CD4-positive, alpha-beta T cell treated with Interleukin-4 for 1 hour (primary cell): ENCODE data around the gene SRGAP2C.
"Not testable (repeated sequence)": the region's sequence is repeated elsewhere in the genome, so short reads cannot be mapped to it uniquely, and the experiment has no call there.

Experiments used
- DNase-seq, 2 donors: peaks; one replicate each; pipeline ENCODE4 v3.0.0-alpha.2; 2020 to 2022

Gene SRGAP2C

DNA sequence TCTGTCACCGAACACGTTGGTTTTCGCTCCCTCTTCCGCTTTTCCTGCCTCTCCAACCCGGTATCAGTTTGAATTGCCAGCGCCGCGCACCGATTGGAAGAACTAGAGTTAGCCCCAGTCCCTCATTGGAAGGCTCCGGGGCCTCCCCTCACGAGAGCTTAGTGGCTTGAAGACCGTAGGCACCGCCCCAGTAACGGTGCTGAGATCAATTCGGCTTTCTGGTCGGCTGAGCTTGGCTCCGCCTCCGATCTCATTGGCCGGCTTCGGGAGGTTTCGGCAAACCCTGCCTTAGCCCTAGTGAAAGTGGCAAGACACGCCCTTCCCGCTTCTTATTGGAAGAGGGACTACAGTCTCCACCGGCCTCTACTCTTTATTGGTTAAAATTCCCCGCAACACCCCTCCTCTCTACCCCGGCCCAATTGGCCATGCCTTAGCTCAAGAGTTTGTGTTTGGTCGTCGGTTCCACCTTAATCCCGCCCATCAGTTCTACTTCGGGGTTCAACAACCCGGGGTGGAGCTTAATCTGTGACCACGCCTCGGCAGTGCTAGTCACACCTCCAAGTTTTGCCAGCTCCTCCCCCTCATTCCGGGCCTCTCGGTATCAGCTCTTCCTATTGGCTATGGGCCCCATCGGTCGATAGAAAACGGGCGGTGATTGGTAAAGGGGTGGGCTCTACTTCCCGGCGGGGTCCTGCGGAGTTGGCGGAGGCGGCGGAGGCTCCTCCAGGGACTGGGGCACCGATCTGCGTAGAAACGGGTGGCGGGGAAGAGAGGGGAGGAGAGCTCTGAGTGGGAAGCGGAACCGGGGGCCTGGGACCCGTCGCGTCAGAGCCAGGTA lies at the start of gene SRGAP2C, which contains the start of gene FAM72B:
SRGAP2C (plus strand) TSS at position 686 of the 838 bp plus-strand sequence. CDS start 2,472 bp downstream, outside the sequence.
FAM72B (minus strand) TSS at position 51 of the 838 bp plus-strand sequence. CDS start 851 bp downstream, outside the sequence.
- peak; percentile 98 for DNase-seq

DNA sequence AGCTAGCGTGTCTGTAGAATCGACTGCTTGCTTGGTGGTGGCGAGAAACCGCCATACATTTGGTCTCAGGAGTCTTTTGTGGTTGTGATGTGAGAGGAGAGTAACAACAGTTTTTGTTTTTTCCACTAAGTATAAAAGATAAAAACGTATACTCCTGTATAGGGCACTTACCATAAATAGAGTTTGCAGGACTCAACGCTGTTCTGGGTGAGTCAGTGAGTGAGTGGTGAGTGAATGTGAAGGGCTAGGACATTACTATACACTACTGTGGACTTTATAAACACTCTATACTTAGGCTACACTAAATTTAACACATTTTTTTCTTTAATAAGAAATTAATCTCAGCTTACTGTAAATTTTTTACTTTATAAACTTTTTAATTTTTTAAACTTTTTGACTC lies 44.4 kb upstream of the SRGAP2C start:
- not testable (repeated sequence) for DNase-seq

DNA sequence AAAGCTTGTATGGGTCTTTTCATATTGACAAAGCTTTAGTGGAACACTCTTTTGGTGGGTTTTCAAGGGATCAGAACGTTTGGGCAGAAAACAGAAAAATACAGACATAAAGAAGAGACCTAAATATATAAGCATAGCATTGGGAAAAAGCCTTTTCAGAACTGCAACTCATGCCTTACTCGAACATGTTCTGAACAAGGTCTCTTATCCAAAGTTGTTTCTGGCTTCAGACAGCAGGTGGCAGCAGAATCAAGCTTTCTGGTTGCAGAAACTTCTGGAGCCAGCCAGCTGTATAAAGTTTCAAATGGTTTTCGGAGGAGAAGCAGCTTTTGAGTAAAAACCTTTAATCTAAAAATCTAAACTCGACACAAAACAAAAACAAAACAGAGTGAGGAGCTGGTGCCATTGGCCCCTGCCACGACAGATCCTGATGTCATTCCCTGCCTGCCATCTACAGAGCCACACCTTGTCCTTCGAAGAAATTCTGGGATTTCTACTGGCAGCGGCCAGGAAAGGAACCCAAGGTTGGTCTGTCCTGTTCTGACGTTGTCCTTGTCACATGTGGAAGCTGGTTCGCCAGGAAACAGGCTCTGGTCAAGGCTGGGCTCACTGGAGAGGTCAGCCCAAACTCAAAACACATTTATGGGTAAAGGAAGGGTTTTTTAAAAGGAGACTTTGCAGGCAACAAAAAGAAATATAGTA lies 36.1 kb upstream of the SRGAP2C start:
- not testable (repeated sequence) for DNase-seq

DNA sequence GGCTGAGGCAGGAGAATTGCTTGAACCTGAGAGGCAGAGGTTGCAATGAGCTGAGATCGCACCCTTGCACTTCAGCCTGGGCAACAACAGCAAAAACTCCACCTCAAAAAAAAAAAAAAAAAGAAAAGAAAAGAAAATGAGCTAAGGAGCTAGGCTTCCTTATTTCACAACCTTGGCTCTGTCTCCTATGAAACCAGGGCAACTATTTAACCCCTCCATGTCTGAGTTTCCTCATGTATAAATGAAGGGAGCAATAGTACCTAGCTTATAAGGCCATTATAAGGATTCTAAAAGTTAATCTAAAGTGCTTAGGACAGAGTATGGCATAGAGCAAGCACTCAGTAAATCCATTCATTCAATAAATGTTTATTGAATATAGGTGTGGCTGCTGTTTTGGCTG lies 33.5 kb upstream of the SRGAP2C start:
- not testable (repeated sequence) for DNase-seq

DNA sequence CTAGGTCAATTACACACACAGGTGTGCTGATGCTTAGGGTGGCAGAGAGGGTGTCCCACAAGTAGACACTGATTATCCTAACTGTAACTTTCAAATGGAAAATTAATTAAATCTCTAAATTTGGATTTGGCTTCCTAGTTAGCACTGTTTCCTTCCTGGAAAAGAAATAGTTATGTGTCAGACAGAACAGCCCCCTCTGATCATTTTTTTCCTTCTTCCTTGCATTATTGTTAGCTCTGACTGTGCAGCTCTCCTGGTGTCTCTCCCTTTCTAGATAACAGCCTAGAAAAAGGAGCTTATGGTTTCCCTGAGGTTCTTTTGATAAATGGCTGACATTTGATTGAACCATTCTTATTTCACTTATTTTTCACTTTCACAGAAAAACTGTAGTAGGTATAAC lies 32.0 kb upstream of the SRGAP2C start:
- not testable (repeated sequence) for DNase-seq

DNA sequence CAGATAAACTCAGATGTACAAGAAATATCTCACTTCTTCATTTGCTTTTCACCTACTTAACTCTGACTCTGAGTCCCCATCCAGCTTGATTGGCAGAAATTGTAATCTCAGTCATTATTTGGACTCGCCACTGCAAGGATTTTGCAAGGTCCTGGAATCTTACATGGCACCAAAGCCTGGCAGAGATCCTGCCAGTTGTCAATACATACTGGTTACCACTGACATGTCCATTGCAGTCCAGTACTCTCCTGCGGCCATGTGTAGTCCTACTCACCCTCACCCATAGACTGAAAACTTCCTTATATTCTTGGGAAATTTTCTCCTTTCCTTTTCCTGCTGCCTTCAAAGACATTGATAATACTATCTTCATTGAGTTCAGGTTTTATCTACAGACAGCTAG lies 30.0 kb upstream of the SRGAP2C start:
- not testable (repeated sequence) for DNase-seq

DNA sequence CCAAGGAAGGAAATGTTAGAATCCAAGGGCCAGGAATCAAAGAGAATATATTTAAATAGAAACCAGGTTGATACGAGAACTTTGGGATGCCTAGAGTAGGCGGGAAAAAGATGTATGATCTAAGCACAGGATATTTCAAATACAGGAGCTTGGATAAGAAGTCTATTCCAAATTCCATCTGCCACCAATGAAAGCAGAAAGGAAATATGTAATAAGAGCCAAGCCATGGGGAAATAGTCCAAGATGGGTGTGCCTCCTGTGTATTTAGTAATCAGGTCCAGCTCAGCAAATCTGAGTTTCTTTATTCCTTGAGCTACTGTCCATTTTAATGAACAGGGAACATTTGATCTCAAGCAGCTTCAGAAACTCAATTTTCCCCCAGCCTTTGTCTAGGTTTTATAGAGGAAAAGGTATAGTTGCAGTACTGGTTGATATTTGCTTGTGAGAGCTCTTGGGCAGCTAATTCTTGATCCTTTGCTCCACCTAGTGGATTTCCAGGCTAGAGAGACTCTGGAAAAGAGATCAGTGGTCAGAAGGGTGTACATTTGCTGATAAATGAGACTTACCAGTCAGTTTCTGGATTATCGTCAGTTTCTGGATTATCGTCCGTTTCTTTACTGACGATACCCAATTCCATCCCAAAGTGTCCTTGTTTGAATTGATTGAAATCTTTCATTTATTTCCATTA lies 29.0 kb upstream of the SRGAP2C start:
- not testable (repeated sequence) for DNase-seq

DNA sequence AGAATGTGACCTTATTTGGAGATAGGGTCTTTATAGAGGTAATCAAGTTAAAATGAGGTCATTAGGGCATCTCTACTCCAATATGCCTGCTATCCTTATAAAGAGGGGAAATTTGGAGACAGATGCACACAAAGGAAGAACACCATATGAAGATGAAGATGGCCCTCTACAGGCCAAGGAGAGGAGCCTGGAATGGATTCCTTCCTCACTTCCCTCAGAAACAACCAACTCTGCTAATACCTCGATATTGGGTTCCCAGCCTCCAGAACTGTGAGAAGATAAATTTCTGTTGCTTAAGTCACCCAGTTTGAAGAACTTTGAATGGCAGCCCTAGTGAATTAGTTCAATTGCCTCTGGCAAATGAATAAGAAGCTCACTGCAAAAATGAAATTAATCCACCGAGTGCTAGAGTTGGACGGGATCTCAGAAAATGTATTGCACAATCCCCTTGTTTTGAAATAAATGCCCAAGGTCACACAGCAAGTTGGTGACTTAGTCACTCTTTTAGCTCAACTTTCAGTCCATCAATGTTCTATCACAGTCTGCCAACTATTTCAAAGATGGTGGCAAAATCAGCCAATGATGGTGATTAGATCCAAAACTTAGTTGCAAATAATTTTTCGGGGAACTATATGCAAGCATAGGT lies 27.7 kb upstream of the SRGAP2C start:
- DNase-seq: not testable (repeated sequence)

DNA sequence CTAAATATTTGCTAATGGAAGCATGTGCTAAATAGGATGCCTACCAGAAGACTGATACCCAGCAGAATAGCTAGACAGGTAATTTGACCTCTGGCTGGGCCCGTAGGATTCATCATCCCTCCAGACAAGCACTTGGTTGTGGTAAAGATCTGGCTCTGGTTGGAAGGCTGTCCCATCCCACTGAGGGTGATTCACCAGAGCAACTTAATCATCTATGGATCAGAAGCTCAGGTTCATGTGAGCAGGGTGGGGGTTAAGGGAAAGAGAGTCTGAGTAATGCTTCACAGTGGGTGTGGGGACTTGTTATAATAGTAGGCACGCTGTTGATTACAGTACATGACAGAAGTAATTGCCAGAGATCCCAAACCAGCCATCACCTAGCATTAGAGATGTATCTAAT lies 27.2 kb upstream of the SRGAP2C start:
- not testable (repeated sequence) for DNase-seq

DNA sequence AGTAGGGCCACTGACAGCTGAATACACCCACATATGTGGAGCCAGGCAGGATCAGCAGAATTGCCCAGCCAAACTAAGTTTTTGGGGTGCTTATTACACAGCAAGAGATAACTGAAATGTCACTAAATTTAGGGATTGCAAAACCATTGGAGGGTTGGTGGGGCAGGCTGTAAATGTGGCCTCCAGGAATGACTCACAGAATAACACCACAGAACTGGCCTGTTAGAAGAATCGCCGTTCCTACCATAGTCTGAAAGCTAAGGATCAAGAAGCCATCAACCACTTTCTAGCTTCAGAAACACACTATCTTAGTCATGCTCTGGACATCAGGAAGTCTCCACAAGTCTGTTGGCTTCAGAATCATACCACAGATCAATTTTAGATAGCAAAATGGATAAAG lies 24.7 kb upstream of the SRGAP2C start:
- DNase-seq: not testable (repeated sequence)

DNA sequence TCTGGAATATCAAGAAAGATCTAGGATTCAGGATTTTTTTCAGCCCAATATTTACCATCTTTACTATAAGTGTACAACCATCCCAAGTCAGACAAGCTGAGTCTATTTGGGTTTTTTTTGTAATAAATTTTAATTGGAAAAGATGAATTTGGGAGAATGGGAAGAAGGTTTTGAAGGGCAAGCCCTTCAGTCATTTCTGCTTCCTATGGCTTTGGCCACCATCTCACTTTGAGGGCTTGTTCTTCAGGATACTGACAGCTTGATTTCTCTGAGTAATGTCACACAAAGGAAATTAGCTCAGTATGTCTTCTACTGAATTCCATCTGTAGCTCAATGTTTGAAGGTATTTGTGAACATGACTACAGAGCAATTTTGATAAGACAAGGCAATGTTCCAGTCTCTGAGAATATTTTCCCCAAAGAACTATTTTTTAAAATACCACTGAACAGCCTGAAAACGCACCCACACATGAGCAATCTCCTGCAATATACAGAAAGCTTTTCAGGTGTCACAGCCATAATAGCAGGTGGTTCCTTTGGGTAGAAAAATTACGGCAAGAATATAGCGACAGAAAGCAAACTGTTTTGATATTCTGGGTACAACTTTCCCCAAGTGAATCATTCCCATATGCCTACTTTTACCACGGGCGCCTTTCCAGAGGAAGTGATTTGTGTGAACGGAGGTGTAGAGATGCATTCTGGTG lies 23.4 kb upstream of the SRGAP2C start:
- not testable (repeated sequence) for DNase-seq

DNA sequence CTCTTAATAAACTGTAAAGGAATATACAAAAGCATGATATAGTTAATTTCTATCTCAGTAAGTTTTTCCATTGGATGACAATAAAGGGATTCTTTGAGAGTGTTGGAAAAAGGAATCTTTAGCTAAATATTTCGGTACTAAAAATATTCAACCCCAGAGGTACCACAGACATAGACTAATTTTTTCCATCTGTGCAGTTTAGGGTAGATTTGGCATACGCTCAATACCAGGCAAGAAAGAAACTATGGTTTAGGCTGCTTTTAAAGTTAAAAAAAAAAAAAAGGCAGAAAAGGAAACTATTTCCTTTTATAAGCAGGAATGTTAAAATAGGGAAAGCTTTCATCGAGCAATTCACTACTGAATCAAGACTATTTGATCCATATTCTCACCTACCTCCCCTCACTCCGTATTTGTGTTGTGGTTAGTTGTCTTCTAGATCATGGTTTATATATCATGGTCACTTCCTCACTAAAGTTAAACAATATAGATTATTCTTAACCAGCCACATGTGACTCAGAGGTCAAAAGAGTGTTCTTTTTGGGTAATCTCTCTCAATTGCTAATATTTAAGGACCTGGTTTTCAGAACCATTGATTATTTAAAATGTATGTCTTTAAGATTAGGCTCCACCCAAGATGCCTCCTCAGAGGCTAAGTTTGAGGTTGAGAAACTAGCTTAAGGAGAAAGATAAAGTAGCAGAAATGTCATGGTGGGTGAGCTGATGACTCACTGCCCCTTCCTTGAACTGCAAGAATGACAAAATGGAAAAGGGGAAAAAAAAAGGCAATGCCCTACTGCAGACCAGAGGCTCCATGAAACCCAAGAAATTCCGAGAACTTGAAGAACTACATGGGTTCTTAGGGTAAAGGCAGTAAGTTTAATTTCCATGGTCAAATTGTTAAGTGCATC lies 20.7 kb upstream of the SRGAP2C start:
- not testable (repeated sequence) for DNase-seq

DNA sequence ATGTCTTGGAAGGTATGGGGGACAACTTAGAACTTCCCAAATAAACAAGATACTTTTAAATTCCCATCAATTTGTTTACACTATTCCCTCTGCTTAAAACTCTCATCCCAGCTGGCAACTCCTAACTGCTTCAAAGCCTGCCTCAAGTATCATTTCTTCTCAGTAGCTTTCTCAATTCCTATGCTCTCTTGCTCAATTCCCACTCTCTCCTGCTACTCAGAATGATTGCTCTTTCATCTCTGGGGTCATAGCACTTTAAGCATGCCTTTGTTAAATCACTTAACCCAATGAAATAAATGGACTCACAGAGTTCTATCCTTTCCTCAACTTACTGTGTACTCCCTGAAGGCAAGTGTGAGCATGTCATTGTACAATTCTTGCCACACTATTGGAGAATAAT lies 19.5 kb upstream of the SRGAP2C start:
- not testable (repeated sequence) for DNase-seq

DNA sequence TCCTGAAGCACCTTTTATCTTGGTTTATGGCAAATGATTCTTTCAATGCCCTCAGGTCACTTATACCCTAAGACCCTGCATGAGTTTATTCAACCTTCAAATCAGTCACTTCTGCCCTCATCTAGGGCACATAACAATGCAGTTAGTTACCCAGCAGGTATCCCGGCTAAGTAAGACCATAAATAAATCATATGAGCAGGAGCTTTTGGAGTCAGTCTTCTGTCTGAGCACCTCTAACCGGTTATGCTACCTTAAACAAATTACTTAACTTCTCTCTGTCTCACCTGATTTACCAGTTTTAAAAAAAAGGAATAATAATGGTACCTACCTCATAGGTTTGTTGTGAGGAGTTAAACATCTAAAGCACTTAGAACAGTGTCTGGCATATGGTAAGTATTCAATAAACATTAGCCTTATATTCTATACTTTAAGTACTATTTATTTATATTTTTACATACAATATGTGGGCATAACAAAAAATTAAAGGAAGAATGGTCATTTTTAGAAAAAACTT lies 17.5 kb upstream of the SRGAP2C start:
- not testable (repeated sequence) for DNase-seq

DNA sequence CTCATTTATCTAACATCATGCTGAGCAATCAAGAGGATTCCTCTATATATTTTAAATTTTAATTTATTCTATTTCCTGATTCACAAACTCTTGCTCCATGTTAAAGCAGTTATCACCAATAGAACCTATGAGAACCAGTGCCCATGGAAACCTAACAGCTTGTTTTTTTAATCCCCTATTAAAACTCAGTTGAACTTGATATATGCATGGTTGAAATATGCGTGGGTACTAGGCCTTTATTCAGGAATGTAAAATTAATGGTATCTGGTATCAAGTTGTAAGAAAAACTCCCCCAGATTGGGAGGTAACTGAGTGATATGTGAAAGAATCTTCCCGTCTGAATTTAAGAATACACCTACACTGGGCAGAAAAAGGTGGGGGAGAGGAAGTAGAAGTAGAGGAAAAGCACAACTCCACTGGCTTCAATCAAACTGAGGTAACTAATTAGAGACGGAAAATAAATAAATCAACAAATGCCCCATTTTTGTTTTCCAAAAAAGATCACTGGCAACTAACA lies 16.6 kb upstream of the SRGAP2C start:
- DNase-seq: not testable (repeated sequence)

DNA sequence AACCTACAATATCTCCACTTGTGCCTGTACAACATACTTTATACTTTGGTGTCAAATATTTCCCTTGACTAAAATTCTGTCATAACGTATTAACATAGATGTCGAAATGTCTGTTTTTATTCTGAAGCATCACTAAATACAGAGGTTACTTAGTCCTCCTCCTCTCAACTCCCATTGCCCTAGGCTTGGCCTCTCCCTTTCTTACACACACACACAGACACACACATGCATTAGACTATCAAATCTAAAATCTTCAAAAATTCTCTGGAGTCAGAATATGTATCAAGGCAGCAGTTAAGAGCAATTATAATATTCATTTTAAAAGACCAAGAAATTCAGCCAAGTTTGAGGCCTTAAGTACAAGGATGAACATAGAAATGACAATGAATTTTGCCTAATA lies 8.1 kb upstream of the SRGAP2C start:
- DNase-seq: not testable (repeated sequence)

DNA sequence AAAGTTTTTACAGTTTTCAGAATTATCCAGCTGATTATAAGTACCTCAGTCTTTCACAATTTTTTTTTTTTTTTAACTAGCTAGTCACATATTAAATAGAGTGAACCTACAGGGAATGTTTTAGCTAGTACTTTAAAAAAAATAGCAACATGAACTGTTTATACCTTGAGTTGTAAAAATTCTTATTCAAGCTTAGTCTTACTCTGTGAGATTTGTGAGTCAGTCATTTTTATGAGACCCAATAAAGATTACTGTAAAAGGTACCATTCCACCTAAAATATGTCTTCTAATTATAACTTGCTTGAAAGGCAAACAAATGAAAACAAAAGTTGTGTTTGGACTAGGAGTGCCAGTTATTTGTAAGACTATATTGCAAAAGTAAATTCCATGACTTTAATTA lies 6.6 kb upstream of the SRGAP2C start:
- DNase-seq: not testable (repeated sequence)

DNA sequence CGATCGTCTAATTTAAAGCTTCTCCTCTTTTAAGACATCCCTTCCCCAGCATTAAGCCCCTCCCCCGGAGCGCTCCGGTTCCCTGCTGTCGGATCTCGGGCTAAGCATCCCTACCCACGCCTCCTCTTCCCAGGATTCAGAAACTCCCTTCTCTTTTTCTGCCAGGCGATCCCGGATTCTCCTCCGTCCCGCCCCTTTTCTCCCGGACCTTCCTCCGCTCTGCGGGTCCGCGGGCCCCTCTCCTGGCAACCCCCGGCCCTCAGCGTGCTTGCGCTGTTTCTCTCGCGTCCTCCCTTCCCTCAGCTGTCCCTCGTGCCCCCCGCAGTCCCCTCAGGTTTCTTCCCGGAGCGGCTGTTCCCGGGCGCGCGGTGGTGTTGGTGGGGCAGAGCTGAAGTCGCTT lies 908 bp upstream of the SRGAP2C start:
- not testable (repeated sequence) for DNase-seq

DNA sequence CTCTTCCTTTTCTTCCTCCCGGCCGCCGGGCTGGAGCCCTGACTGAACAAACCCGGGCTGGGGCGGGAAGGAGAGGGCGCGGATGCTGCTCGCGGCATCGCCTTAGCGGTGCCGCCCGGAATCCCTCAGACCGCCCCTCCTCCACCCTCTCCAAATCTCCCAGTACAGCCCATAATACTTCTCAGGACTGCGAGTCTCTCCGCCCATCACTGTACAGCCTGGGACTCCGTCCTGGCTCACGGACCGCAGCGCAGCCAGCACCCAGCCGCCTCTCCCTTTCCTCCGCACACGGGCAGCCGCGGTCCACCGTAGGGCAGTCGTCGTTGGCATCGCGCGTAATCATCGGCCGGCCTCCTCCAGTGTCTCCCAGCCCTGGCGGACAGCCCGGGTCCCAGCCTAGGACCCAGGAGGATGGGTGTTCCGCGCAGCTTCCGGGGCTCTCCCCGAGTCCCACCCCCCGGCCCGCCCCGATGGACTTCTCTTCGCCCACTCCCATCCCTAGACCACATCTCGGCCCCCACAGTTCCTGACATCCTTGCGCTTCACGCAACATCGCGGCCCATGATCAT lies 449 bp downstream of the SRGAP2C start:
- DNase-seq: not testable (repeated sequence)

DNA sequence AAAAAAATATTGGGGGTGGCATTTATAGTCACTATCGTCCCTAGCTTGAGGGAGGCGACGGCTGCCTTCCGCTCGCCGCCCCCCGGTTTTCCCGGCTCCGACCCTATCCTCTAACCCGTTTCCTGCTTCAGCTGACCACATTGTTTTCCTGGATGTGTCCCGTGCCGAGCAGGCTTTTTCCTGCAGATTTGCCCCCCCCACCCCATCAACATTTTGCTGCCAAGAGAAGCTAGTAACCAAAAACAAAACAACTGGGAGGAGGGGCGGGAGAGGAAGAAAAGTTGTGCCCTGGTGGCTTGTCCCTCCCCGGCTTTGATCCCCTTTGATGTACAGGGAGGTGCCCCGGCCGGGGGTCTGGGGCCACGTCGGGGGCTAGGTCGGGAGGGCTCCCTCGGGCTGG lies 1.4 kb downstream of the SRGAP2C start:
- not testable (repeated sequence) for DNase-seq
